ENCODE measurements around the gene OSR1.
A peak's percentile ranks its signal among the peaks of the same experiment; 100 is the strongest.

The OSR1 gene

GRCh38 chr2:19361325-19361990, 3.0 kb upstream of the OSR1 start:
- Histone ChIP-seq H3K56ac (ENCODE audit: low read length) (peak overlapping the region; percentile 65), H2BK5ac (ENCODE audit: low read length) (no peak overlapping the region), H4K8ac (ENCODE audit: low read depth, low read length) (no peak overlapping the region), H3K9ac (ENCODE audit: low read length) (peak overlapping the region; percentile 22), H3K4me2 (ENCODE audit: low read length) (peak overlapping the region; percentile 39), H3K27me3 (ENCODE audit: insufficient read depth, low read length, poor library complexity) (peaks cover 75% of the 10 kb centered on the region), H2BK15ac (replicated peaks; ENCODE audit: low read depth) (no peak overlapping the region), H3K36me3 (ENCODE audit: control insufficient read depth, insufficient read depth, low read length) (no peaks in the 10 kb centered on the region), H3K18ac (ENCODE audit: low read length) (no peak overlapping the region), H4K5ac (ENCODE audit: low read length) (no peak overlapping the region), H3K23ac (ENCODE audit: low read length) (peak overlapping the region; percentile 6), H3K27ac (ENCODE audit: low read depth, low read length) (no peak overlapping the region), H2AK5ac (ENCODE audit: low read length) (no peak overlapping the region), H2BK120ac (ENCODE audit: low read depth, low read length) (no peak overlapping the region), H3K4ac (ENCODE audit: low read depth, low read length) (no peak overlapping the region), H3K4me3 (ENCODE audit: low read length) (no peak overlapping the region), H3K4me1 (ENCODE audit: control insufficient read depth, low read depth, low read length) (peaks cover 4% of the 10 kb centered on the region), H3K79me2 (ENCODE audit: control insufficient read depth, insufficient read depth, low read length) (no peaks in the 10 kb centered on the region), H3K79me1 (ENCODE audit: low read length) (no peaks in the 10 kb centered on the region)
- WGBS (ENCODE audit: extremely low coverage, insufficient coverage, low lambda C conversion rate) = no CpG with 5 or more reads among the region's 51 CpGs
- peak; percentile 49 for DNase-seq

GRCh38 chr2:19360966-19361321, 2.5 kb upstream of the OSR1 start:
- Histone ChIP-seq H2BK120ac (ENCODE audit: low read depth, low read length) (no peak overlapping the region), H3K56ac (ENCODE audit: low read length) (no peak overlapping the region), H3K79me2 (ENCODE audit: control insufficient read depth, insufficient read depth, low read length) (no peaks in the 10 kb centered on the region), H3K23ac (ENCODE audit: low read length) (no peak overlapping the region), H3K4me1 (ENCODE audit: control insufficient read depth, low read depth, low read length) (peaks cover 7% of the 10 kb centered on the region), H3K4me3 (ENCODE audit: low read length) (no peak overlapping the region), H3K36me3 (ENCODE audit: control insufficient read depth, insufficient read depth, low read length) (no peaks in the 10 kb centered on the region), H2AK5ac (ENCODE audit: low read length) (no peak overlapping the region), H3K27me3 (ENCODE audit: insufficient read depth, low read length, poor library complexity) (peaks cover 78% of the 10 kb centered on the region), H4K5ac (ENCODE audit: low read length) (no peak overlapping the region), H3K4me2 (ENCODE audit: low read length) (peak overlapping the region; percentile 39), H4K8ac (ENCODE audit: low read depth, low read length) (no peak overlapping the region), H3K79me1 (ENCODE audit: low read length) (no peaks in the 10 kb centered on the region), H3K27ac (ENCODE audit: low read depth, low read length) (no peak overlapping the region), H3K4ac (ENCODE audit: low read depth, low read length) (no peak overlapping the region), H3K18ac (ENCODE audit: low read length) (no peak overlapping the region), H3K9ac (ENCODE audit: low read length) (no peak overlapping the region), H2BK5ac (ENCODE audit: low read length) (no peak overlapping the region), H2BK15ac (replicated peaks; ENCODE audit: low read depth) (no peak overlapping the region)
- WGBS (ENCODE audit: extremely low coverage, insufficient coverage, low lambda C conversion rate) = no CpG with 5 or more reads among the region's 17 CpGs
- no peak for DNase-seq

- Histone ChIP-seq H3K79me2 (ENCODE audit: control insufficient read depth, insufficient read depth, low read length) (no peaks in the 10 kb centered on the region), H3K9ac (ENCODE audit: low read length) (no peak overlapping the region), H3K4me3 (ENCODE audit: low read length) (no peak overlapping the region), H2BK5ac (ENCODE audit: low read length) (no peak overlapping the region), H3K27me3 (ENCODE audit: insufficient read depth, low read length, poor library complexity) (peaks cover 82% of the 10 kb centered on the region), H4K5ac (ENCODE audit: low read length) (no peak overlapping the region), H2BK15ac (replicated peaks; ENCODE audit: low read depth) (no peak overlapping the region), H3K18ac (ENCODE audit: low read length) (no peak overlapping the region), H3K27ac (ENCODE audit: low read depth, low read length) (no peak overlapping the region), H3K4me1 (ENCODE audit: control insufficient read depth, low read depth, low read length) (peaks cover 7% of the 10 kb centered on the region), H2AK5ac (ENCODE audit: low read length) (no peak overlapping the region), H3K56ac (ENCODE audit: low read length) (no peak overlapping the region), H3K23ac (ENCODE audit: low read length) (no peak overlapping the region), H3K79me1 (ENCODE audit: low read length) (no peaks in the 10 kb centered on the region), H4K8ac (ENCODE audit: low read depth, low read length) (no peak overlapping the region), H3K4ac (ENCODE audit: low read depth, low read length) (no peak overlapping the region), H2BK120ac (ENCODE audit: low read depth, low read length) (no peak overlapping the region), H3K36me3 (ENCODE audit: control insufficient read depth, insufficient read depth, low read length) (no peaks in the 10 kb centered on the region), H3K4me2 (ENCODE audit: low read length) (no peak overlapping the region)
- DNase-seq = no peak
- WGBS (ENCODE audit: extremely low coverage, insufficient coverage, low lambda C conversion rate) = no CpG with 5 or more reads among the region's 4 CpGs
Observed at GRCh38 chr2:19360266-19360965, 2.0 kb upstream of the OSR1 start.

GRCh38 chr2:19359456-19359855, 1.0 kb upstream of the OSR1 start:
- no peak overlapping the region for H3K9ac ChIP-seq (ENCODE audit: low read length)
- no peak overlapping the region for H2BK5ac ChIP-seq (ENCODE audit: low read length)
- H3K79me1 ChIP-seq (ENCODE audit: low read length) = no peaks in the 10 kb centered on the region
- H3K4me1 ChIP-seq (ENCODE audit: control insufficient read depth, low read depth, low read length) = peaks cover 7% of the 10 kb centered on the region
- no peak overlapping the region for H2BK120ac ChIP-seq (ENCODE audit: low read depth, low read length)
- peaks cover 89% of the 10 kb centered on the region for H3K27me3 ChIP-seq (ENCODE audit: insufficient read depth, low read length, poor library complexity)
- DNase-seq = no peak
- H3K79me2 ChIP-seq (ENCODE audit: control insufficient read depth, insufficient read depth, low read length) = no peaks in the 10 kb centered on the region
- no peak overlapping the region for H2AK5ac ChIP-seq (ENCODE audit: low read length)
- no peak overlapping the region for H3K4me2 ChIP-seq (ENCODE audit: low read length)
- no CpG with 5 or more reads among the region's 4 CpGs for WGBS (ENCODE audit: extremely low coverage, insufficient coverage, low lambda C conversion rate)
- H4K8ac ChIP-seq (ENCODE audit: low read depth, low read length) = no peak overlapping the region
- H3K36me3 ChIP-seq (ENCODE audit: control insufficient read depth, insufficient read depth, low read length) = no peaks in the 10 kb centered on the region
- no peak overlapping the region for H4K5ac ChIP-seq (ENCODE audit: low read length)
- no peak overlapping the region for H3K56ac ChIP-seq (ENCODE audit: low read length)
- H3K23ac ChIP-seq (ENCODE audit: low read length) = no peak overlapping the region
- no peak overlapping the region for H3K4me3 ChIP-seq (ENCODE audit: low read length)
- H3K4ac ChIP-seq (ENCODE audit: low read depth, low read length) = no peak overlapping the region
- no peak overlapping the region for H2BK15ac ChIP-seq (replicated peaks; ENCODE audit: low read depth)
- no peak overlapping the region for H3K18ac ChIP-seq (ENCODE audit: low read length)
- H3K27ac ChIP-seq (ENCODE audit: low read depth, low read length) = no peak overlapping the region

GRCh38 chr2:19359021-19359357, 566 bp upstream of the OSR1 start:
- no peak for DNase-seq
- no peak overlapping the region for H3K4me3 ChIP-seq (ENCODE audit: low read length)
- no CpG with 5 or more reads among the region's 14 CpGs for WGBS (ENCODE audit: extremely low coverage, insufficient coverage, low lambda C conversion rate)

More at GRCh38 chr2:19359021-19359357, 566 bp upstream of the OSR1 start:
- Histone ChIP-seq H2BK5ac (ENCODE audit: low read length) (no peak overlapping the region), H3K27me3 (ENCODE audit: insufficient read depth, low read length, poor library complexity) (peaks cover 90% of the 10 kb centered on the region), H4K5ac (ENCODE audit: low read length) (no peak overlapping the region), H4K8ac (ENCODE audit: low read depth, low read length) (no peak overlapping the region), H3K9ac (ENCODE audit: low read length) (peak overlapping the region; percentile 41), H3K27ac (ENCODE audit: low read depth, low read length) (no peak overlapping the region), H3K79me2 (ENCODE audit: control insufficient read depth, insufficient read depth, low read length) (no peaks in the 10 kb centered on the region), H2BK15ac (replicated peaks; ENCODE audit: low read depth) (no peak overlapping the region), H2BK120ac (ENCODE audit: low read depth, low read length) (no peak overlapping the region), H2AK5ac (ENCODE audit: low read length) (no peak overlapping the region), H3K23ac (ENCODE audit: low read length) (no peak overlapping the region), H3K4me2 (ENCODE audit: low read length) (peak overlapping the region; percentile 38), H3K56ac (ENCODE audit: low read length) (no peak overlapping the region), H3K36me3 (ENCODE audit: control insufficient read depth, insufficient read depth, low read length) (no peaks in the 10 kb centered on the region), H3K79me1 (ENCODE audit: low read length) (no peaks in the 10 kb centered on the region), H3K4ac (ENCODE audit: low read depth, low read length) (no peak overlapping the region), H3K18ac (ENCODE audit: low read length) (no peak overlapping the region), H3K4me1 (ENCODE audit: control insufficient read depth, low read depth, low read length) (peaks cover 7% of the 10 kb centered on the region)

All from mesendoderm (in vitro differentiated cells).